Suprapubic skin (tissue), 4 donors: Measurements from ENCODE around the gene ZNF423.

Experiments used
- EP300 ChIP-seq: sonication (generic); formaldehyde crosslinking; IDR thresholded peaks from one replicate; pipeline ENCODE4 v1.6.1; 2017; ENCODE audit warnings: antibody characterized with exemption
- POLR2A ChIP-seq, 2 donors: fragments of 450-650 bp; IDR thresholded peaks; one replicate each; pipeline ENCODE4 v1.6.1; 2017; ENCODE audit warnings: antibody characterized with exemption in 2 of 2, mild to moderate bottlenecking in 2 of 2, moderate library complexity in 2 of 2
- POLR2AphosphoS5 ChIP-seq, 3 donors: sonication (generic); formaldehyde crosslinking; IDR thresholded peaks; one replicate each; pipeline ENCODE4 v1.6.1; 2017; ENCODE audit warnings: antibody characterized with exemption in 3 of 3
- TF ChIP-seq, protein P1 (sequence below), 2 donors: fragments of 200-600 bp in 1 of 2; fragments of 450-650 bp in 1 of 2; sonication (generic) in 1 of 2; IDR thresholded peaks; one replicate each; pipeline ENCODE4 v1.5.1; 2016 to 2019; ENCODE audit warnings: antibody characterized with exemption in 2 of 2, mild to moderate bottlenecking in 1 of 2, moderate library complexity in 1 of 2

DNA sequence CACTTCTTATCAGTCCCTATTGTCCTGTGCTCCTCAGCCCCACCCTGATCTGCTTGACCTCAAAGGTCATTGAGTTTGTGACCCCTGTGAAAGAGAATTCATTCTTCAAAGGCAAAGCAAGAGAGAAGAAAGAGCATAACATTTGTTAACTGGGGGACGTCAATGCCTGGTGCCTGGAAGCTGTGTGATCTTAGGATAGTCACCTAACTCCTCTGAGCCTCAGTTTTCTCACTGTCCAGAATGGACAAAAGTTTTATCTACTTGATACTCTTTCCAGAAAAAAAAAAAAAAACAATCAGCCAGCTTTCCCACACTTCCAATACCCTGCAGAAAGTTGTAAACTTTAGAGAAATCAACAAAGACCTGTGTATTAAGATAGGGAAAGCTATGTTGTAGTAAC lies 309.2 kb downstream of the ZNF423 start:
- TF ChIP-seq, protein P1, sequence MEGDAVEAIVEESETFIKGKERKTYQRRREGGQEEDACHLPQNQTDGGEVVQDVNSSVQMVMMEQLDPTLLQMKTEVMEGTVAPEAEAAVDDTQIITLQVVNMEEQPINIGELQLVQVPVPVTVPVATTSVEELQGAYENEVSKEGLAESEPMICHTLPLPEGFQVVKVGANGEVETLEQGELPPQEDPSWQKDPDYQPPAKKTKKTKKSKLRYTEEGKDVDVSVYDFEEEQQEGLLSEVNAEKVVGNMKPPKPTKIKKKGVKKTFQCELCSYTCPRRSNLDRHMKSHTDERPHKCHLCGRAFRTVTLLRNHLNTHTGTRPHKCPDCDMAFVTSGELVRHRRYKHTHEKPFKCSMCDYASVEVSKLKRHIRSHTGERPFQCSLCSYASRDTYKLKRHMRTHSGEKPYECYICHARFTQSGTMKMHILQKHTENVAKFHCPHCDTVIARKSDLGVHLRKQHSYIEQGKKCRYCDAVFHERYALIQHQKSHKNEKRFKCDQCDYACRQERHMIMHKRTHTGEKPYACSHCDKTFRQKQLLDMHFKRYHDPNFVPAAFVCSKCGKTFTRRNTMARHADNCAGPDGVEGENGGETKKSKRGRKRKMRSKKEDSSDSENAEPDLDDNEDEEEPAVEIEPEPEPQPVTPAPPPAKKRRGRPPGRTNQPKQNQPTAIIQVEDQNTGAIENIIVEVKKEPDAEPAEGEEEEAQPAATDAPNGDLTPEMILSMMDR (IDR thresholded peaks at IDR 0.05) = no peak
- TF ChIP-seq POLR2A (IDR thresholded peaks at IDR 0.05) = no peak
- TF ChIP-seq POLR2AphosphoS5 (IDR thresholded peaks at IDR 0.05) = no peak
- no peak for TF ChIP-seq EP300
